ENCODE data around the gene TBC1D4.
"Not testable (repeated sequence)": the region's sequence is repeated elsewhere in the genome, so short reads cannot be mapped to it uniquely, and the experiment has no call there.

DNA sequence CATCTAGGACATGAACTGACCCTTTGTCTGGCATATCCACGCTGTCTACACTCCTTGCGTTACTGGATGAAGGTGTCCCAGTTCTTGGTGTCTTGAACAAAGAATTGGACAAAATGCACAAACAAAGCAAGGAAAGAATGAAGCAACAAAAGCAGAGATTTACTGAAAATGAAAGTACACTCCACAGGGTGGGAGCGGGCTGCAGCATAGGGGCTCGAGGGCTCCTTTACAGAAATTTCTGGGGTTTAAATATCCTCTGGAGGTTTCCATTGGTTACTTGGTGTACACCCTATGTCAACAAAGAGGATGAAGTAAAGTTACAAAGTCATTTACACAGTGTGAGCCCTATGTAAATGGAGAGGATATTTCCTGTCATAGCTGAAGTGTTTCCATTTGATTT lies 208.3 kb downstream of the TBC1D4 start:
- not testable (repeated sequence) for TF ChIP-seq CTCF (conservative IDR thresholded peaks at IDR 0.05; ENCODE audit: low read depth, low read length); EZH2 (IDR thresholded peaks at IDR 0.05; ENCODE audit: low read length, unreplicated experiment); EZH2phosphoT487 (IDR thresholded peaks at IDR 0.05; ENCODE audit: borderline replicate concordance, low read length)
